Measurements from ENCODE around the gene PRKCE. TPM values are rescaled to one million over a fixed set of nuclear protein-coding genes. Genes with fewer than 3 reads are reported as not detected.

The PRKCE gene
- total RNA-seq, 1 experiment from 2014 or later: 1.3 TPM

DNA sequence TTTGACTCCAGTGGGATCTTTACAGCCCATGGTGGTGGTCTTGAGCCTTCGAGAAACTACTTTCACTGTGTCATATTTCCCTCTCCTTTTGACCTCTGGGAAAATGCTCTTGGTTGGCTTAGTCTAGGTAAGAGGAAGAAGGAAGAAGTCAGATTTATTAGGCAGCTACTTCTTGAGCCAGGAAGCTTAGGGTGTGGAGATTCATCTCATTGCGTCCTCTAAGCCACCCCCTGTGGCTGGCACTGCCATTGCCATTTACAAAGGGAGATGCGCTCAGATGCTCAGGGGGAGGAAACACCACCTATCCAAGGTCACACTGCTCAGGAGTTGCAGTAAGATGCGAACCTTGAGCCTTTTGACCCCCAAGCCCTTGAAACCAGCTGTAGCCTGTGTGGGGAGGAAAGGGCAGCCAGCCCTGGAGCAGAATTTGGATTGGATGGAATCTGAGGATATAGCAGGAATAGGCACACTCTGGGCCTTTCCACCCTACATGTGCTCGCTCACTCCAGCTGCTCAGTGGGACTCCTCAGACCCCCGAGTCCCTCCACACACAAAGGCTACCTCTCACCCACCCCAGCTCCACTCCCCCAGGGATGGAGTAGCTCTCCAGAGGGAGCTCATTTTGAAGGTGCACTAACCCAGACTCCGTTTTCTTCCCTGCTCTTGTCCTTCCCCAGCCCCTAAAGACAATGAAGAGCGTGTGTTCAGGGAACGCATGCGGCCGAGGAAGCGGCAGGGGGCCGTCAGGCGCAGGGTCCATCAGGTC, 324.5 kb downstream of the PRKCE start:
- no peak overlapping the region for H2BK20ac ChIP-seq (ENCODE audit: low read depth, low read length, poor library complexity, severe bottlenecking)
- no peaks in the 10 kb centered on the region for H4K20me1 ChIP-seq (ENCODE audit: control insufficient read depth, insufficient read depth, insufficient read length)
- no peak overlapping the region for H3K56ac ChIP-seq (ENCODE audit: insufficient read length, low read depth, low read length)
- no peak overlapping the region for H3K27ac ChIP-seq (ENCODE audit: insufficient read length, low read depth, low read length)
- DNase-seq: no peak
- WGBS (ENCODE audit: extremely low coverage, insufficient read length, low lambda C conversion rate): no CpG with 5 or more reads among the region's 14 CpGs
- H3K79me1 ChIP-seq (ENCODE audit: insufficient read depth, low read depth, low read length, poor library complexity, severe bottlenecking): no peaks in the 10 kb centered on the region
- no peak overlapping the region for H2AFZ ChIP-seq (ENCODE audit: low read length)
- no peaks in the 10 kb centered on the region for H3K9me3 ChIP-seq (ENCODE audit: control insufficient read depth, low read depth, low read length)
- Mint-ChIP-seq H3K27me3 (ENCODE audit: low read depth) (peaks cover 11% of the 10 kb centered on the region), H3K4me3 (no peak overlapping the region), H3K36me3 (ENCODE audit: insufficient read depth in 1 of 3, low read depth in 3 of 3) (no peaks in the 10 kb centered on the region), H3K4me1 (peaks cover 15% of the 10 kb centered on the region in 2 experiments; a peak in 3 of 4 replicates), H3K27ac (no peak overlapping the region), H3K9me3 (no peaks in the 10 kb centered on the region; a peak in 1 of 5 replicates)
- H3K14ac ChIP-seq (ENCODE audit: insufficient read depth, low read length): no peak overlapping the region
- no peak overlapping the region for H3T11ph ChIP-seq (ENCODE audit: low read length)
- H2BK120ac ChIP-seq (ENCODE audit: low read depth, low read length, poor library complexity, severe bottlenecking): no peak overlapping the region
- H3K4me1 ChIP-seq (ENCODE audit: insufficient read depth, low read length): no peaks in the 10 kb centered on the region
- H3K27me3 ChIP-seq (ENCODE audit: insufficient read depth, low read length): no peaks in the 10 kb centered on the region
- H3K4ac ChIP-seq (ENCODE audit: low read depth, low read length): no peak overlapping the region
- no peaks in the 10 kb centered on the region for H3K23me2 ChIP-seq (ENCODE audit: insufficient read length, low read depth, low read length, poor library complexity, severe bottlenecking)
- no peak overlapping the region for H4K91ac ChIP-seq (ENCODE audit: insufficient read length, low read depth, low read length)
- no peak overlapping the region for H2BK12ac ChIP-seq (ENCODE audit: insufficient read length, low read depth, low read length)
- H4K8ac ChIP-seq (replicated peaks; ENCODE audit: insufficient read length, low read depth, low read length): no peak overlapping the region
- no peak overlapping the region for H3K9ac ChIP-seq (ENCODE audit: extremely low read depth, insufficient read length, low read length)
- H3K79me2 ChIP-seq (ENCODE audit: insufficient read depth, low read length): no peaks in the 10 kb centered on the region
- no peak overlapping the region for H3K4me2 ChIP-seq (ENCODE audit: insufficient read depth, insufficient read length, low read length)
- H2BK5ac ChIP-seq (ENCODE audit: insufficient read length, low read length): no peak overlapping the region
- no peak overlapping the region for H4K5ac ChIP-seq (ENCODE audit: insufficient read length, low read depth, low read length)
- H2BK15ac ChIP-seq (ENCODE audit: low read depth, low read length): no peak overlapping the region
- no peak overlapping the region for H2AK5ac ChIP-seq (ENCODE audit: insufficient read length, low read length)
- H3K23ac ChIP-seq (ENCODE audit: insufficient read length, low read depth, low read length): no peak overlapping the region
- no peak overlapping the region for H3K18ac ChIP-seq (ENCODE audit: insufficient read length, low read depth, low read length)
- TF ChIP-seq, protein P1, sequence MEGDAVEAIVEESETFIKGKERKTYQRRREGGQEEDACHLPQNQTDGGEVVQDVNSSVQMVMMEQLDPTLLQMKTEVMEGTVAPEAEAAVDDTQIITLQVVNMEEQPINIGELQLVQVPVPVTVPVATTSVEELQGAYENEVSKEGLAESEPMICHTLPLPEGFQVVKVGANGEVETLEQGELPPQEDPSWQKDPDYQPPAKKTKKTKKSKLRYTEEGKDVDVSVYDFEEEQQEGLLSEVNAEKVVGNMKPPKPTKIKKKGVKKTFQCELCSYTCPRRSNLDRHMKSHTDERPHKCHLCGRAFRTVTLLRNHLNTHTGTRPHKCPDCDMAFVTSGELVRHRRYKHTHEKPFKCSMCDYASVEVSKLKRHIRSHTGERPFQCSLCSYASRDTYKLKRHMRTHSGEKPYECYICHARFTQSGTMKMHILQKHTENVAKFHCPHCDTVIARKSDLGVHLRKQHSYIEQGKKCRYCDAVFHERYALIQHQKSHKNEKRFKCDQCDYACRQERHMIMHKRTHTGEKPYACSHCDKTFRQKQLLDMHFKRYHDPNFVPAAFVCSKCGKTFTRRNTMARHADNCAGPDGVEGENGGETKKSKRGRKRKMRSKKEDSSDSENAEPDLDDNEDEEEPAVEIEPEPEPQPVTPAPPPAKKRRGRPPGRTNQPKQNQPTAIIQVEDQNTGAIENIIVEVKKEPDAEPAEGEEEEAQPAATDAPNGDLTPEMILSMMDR (conservative IDR thresholded peaks at IDR 0.05): no peak
